ENCODE data around the gene HDAC10. TPM values are rescaled to one million over a fixed set of nuclear protein-coding genes. Genes with fewer than 3 reads are reported as not detected.

HDAC10 gene
- polyA plus RNA-seq, 1 of the 3 experiments (the other 2 are of a cell fraction) = 51.9 TPM

- 97% methylated on average over 5 of the region's 20 CpGs for WGBS (ENCODE audit: low lambda C conversion rate)
- H3K4me3 ChIP-seq (ENCODE audit: low read depth in 2 of 2, low read length in 1 of 2) = no peak overlapping the region
Observed at GRCh38 chr22:50297510-50298265, 46.6 kb upstream of the HDAC10 start.

More at GRCh38 chr22:50297510-50298265, 46.6 kb upstream of the HDAC10 start:
- POLR2A ChIA-PET = no interaction called here
- peaks cover 93% of the 10 kb centered on the region for H4K20me1 ChIP-seq (ENCODE audit: insufficient read depth)
- H3K9me2 ChIP-seq = no peaks in the 10 kb centered on the region
- no peaks in the 10 kb centered on the region for H3K27me3 ChIP-seq (ENCODE audit: insufficient read depth)
- H3K27ac ChIP-seq (ENCODE audit: low read depth in 2 of 2, low read length in 1 of 2) = no peak overlapping the region; a peak in 1 of 4 replicates
- H3K4me1 ChIP-seq (ENCODE audit: control insufficient read depth in 1 of 2, insufficient read depth in 2 of 2, low read depth in 1 of 2, low read length in 1 of 2) = peaks cover 27 to 30% of the 10 kb centered on the region in 2 experiments; a peak in 3 of 4 replicates
- no peak overlapping the region for H3K9ac ChIP-seq
- no peaks in the 10 kb centered on the region for H3K9me3 ChIP-seq
- peaks cover 13% of the 10 kb centered on the region for H3F3A ChIP-seq (replicated peaks; ENCODE audit: insufficient read depth)
- H3K36me3 ChIP-seq (replicated peaks in 1 of 2; ENCODE audit: control insufficient read depth in 1 of 2, insufficient read depth in 2 of 2, low read length in 1 of 2) = peaks cover 0 to 4% of the 10 kb centered on the region in 2 experiments
- no peak for DNase-seq
- peaks cover 99% of the 10 kb centered on the region for H3K79me2 ChIP-seq (ENCODE audit: insufficient read depth)
- CTCF ChIA-PET = interaction anchor here (1.2 to 2.4 kb wide), 3 partner anchors 23 to 45 kb away, joined by 3 to 9 read pairs (median 3); no protein-coding TSS in a partner anchor
- no peak for TF ChIP-seq MEF2A (IDR thresholded peaks at IDR 0.05; ENCODE audit: borderline replicate concordance, low read depth)
- TF ChIP-seq ZBTB33 (IDR thresholded peaks at IDR 0.05; ENCODE audit: borderline replicate concordance, low read depth) = no peak
- no peak for TF ChIP-seq NRF1 (IDR thresholded peaks at IDR 0.05; ENCODE audit: low read depth, low read length)
- TF ChIP-seq CTCF (IDR thresholded peaks at IDR 0.05) = no peak
- TF ChIP-seq FOSL2 (IDR thresholded peaks at IDR 0.05; ENCODE audit: borderline replicate concordance, low read depth) = no peak
- no peak for TF ChIP-seq MXI1 (IDR thresholded peaks at IDR 0.05; ENCODE audit: low read depth, low read length)
- no peak for TF ChIP-seq RCOR1 (IDR thresholded peaks at IDR 0.05; ENCODE audit: low read length)
- TF ChIP-seq SIN3A (IDR thresholded peaks at IDR 0.05; ENCODE audit: borderline replicate concordance, low read depth, low read length) = no peak
- TF ChIP-seq TAF1 (IDR thresholded peaks at IDR 0.05; ENCODE audit: borderline replicate concordance, low read depth, low read length) = no peak
- TF ChIP-seq EP300 (IDR thresholded peaks at IDR 0.05; ENCODE audit: borderline replicate concordance in 1 of 2, low read depth in 1 of 2, low read length in 1 of 2) = no peak
- TF ChIP-seq USF2 (IDR thresholded peaks at IDR 0.05; ENCODE audit: borderline replicate concordance, low read depth, low read length) = no peak
- no peak for TF ChIP-seq GATA2 (CRISPR knock-in tag; IDR thresholded peaks at IDR 0.05)
- TF ChIP-seq USF1 (IDR thresholded peaks at IDR 0.05; ENCODE audit: borderline replicate concordance, low read depth) = no peak
- TF ChIP-seq IRF3 (IDR thresholded peaks at IDR 0.05; ENCODE audit: low read depth, low read length) = no peak
- no peak for TF ChIP-seq MAX (IDR thresholded peaks at IDR 0.05; ENCODE audit: low read depth)
- TF ChIP-seq RFX5 (IDR thresholded peaks at IDR 0.05; ENCODE audit: low read length) = no peak
- TF ChIP-seq PBX3 (IDR thresholded peaks at IDR 0.05) = no peak
- TF ChIP-seq TCF12 (IDR thresholded peaks at IDR 0.05) = no peak
- no peak overlapping the region for H3K4me2 ChIP-seq
- H2AFZ ChIP-seq (ENCODE audit: low read depth) = no peak overlapping the region
